Measurements from ENCODE around the gene ZFAND3.

GRCh38 chr6:37851997-37852524 lies 32.5 kb downstream of the ZFAND3 start:
- TF ChIP-seq CTCF (IDR thresholded peaks at IDR 0.05) (no peak), ZFX (IDR thresholded peaks at IDR 0.05; ENCODE audit: borderline replicate concordance) (no peak)
